HG03108 (cell line): Measurements from ENCODE around the gene MUCL3.
"Not testable (repeated sequence)": the region's sequence is repeated elsewhere in the genome, so short reads cannot be mapped to it uniquely, and the experiment has no call there.

Experiments used
- ATAC-seq: cut with Tn5 transposase; IDR thresholded peaks from one replicate; pipeline ENCODE4 v1.9.1; 2021; ENCODE audit warnings: moderate library complexity; ENCODE audit not compliant: unreplicated experiment

MUCL3 gene

DNA sequence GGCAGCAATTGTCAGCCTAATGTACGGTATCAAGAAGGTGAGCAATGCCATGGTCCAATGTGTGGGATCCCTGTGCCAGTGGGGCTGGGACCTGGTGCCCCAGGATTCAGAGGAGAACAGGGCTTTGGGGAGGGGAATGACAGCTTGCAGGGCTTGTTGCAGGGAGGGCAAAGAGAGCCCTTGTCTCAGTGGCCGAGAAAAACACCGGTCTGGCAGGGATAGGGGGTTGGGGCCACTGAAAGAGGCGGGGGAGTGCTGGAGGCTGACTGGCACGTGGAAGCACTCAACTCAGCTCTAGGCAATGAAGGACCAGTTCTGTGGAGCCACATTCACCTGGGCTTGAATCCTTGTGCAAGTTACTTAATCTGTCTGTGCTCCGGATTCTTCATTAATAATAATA lies 3.5 kb upstream of the MUCL3 start:
- ATAC-seq = no peak

DNA sequence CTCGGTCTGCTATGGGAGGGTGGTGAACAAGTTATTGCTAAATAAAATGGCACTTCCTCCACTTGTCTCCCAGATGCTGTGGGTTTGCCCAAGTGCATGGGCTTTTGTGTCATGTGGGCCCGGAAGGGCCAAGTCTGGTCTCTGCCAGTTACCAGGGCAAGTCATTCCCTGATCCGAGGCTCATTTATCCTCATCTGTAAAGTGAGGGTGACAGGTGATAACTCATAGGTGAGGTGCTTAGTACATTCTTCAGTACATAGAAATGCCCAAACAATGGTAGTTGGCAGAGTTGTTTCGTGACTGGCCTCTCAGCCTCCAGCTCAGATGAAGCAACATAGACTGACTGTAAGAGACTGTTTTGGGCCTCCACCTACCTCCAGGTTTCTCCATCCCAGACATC lies 2.0 kb upstream of the MUCL3 start:
- no peak for ATAC-seq

DNA sequence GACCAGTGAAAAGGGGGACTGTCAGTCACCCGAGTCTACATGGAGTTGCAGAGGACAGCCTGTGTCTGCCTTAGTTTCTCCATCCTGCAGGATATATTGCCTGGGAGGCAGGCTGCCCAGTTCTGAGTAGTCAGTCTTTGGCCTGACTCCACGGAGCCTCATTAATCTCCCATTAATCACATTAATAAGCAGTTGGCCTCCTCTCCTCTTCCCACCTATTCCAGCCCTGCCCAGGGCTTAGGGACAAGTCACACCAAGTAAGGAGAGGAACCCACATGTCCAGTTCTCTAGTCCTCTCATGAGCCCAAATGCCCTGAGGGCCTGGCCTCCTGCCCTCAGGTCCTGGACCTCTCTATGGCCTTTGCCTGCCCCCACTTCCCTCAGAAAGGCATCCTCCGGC lies 1.3 kb upstream of the MUCL3 start:
- no peak for ATAC-seq

DNA sequence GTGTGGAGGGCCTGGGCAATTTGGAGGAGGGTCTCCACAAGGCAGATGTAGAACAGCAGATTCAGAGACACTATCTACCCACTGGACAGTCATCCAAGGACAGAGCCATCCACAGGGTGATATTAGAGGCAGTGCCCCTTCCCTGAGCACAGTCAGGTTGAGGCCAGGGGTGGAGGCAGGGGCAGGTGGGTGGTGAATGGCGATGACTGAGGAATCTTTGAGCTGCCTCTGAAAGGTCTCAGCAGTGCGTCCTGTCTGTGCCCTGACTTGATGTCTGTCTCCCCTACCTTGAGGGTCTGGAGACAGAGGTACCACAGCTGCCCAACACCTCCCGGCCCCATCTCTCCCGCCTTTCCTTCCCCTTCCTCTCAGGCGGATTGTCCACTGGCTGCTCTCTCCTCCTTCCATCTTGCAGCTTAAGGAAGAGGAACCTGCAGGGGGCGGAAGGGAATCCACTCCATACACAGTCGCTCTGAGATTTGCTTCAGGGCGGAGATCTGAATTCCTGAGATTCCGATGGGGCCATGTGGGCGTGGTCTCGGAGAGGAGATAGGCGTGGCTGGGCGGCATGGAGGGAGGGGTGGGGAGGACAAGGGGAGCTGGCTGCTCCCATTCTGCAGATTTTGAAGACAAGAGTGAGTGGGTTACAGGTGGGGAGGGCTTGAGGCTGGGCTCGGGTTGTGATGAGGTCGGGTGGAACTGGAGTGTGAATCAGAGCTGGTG lies 1.7 kb downstream of the MUCL3 start:
- ATAC-seq = no peak

DNA sequence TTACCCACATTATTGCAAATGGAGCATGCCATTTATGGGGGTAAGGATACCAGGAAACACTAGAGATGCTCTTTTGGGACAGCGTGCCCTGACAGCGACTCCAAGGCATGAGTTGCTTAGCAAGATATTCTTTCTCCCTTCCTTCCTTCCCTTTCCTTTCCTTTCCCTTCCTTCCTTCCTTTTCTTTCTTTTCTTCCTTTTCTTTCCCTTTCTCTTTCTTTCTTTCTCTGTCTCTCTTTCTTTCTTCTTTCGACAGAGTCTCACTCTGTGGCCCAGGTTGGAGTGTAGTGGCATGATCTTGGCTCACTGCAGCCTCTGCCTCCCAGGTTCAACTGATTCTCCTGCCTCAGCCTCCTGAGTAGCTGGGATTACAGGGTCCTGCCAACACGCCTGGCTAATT lies 3.3 kb downstream of the MUCL3 start:
- ATAC-seq = no peak

DNA sequence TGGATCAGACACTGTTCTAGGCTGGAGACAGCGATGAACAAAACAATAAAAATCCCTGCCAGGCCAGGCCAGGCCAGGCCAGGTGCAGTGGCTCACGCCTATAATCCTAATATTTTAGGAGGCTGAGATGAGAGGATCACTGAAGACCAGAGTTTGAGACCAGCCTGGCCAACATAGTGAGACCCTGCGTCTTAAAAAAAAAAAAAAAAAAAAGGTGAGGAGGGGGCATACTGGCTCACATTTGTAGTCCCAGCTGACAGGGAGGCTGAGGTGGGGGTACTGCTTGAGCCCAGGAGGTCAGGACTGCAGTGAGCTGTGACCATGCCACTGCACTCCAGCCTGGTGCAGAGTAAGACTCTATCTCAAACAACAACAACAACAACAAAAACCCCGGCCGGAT lies 4.5 kb downstream of the MUCL3 start:
- ATAC-seq = no peak

DNA sequence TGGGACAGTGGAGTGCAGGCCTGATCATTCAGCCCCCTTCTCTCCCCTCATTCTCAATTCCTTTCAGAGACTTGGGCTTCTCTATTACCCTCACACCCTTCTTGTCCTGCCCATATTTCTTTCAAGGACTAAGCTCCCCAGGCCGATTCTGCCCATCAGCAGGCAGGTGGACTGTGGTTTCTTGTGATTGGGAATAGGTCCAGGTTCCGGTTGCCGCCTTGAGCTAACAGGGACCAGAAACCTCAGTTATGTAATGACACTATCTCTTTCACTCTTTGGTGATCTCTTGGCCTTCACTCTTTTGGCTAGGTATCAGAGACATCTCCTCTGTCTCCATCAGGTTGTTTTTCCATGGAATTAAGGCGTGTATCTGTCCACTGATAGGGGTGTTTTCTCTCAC lies 6.5 kb downstream of the MUCL3 start:
- ATAC-seq = no peak

DNA sequence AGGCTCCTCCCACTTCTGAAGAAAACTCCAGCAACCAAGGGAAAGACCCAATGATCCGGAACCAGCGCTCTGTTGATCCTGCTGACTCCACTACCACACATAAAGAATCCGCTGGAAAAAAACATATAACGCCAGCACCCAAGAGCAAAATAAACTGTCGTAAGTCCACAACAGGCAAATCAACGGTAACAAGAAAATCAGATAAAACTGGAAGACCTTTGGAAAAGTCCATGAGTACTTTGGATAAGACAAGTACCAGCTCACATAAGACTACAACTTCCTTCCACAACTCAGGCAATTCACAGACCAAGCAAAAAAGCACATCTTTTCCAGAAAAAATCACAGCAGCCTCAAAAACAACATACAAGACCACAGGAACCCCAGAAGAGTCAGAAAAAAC lies 8.0 kb downstream of the MUCL3 start:
- no peak for ATAC-seq

DNA sequence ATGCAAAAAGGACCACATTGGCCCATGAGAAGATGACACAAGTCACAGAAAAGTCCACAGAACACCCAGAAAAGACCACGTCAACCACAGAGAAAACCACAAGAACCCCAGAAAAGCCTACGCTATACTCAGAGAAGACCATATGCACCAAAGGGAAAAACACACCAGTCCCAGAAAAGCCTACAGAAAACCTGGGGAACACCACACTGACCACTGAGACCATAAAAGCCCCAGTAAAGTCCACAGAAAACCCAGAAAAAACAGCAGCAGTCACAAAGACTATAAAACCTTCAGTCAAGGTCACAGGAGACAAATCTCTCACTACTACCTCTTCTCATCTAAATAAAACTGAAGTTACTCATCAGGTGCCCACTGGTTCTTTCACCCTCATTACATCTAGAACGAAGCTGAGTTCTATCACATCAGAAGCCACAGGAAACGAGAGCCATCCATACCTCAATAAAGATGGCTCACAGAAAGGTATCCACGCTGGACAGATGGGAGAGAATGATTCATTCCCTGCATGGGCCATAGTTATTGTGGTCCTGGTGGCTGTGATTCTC lies 11.2 kb downstream of the MUCL3 start:
- no peak for ATAC-seq

DNA sequence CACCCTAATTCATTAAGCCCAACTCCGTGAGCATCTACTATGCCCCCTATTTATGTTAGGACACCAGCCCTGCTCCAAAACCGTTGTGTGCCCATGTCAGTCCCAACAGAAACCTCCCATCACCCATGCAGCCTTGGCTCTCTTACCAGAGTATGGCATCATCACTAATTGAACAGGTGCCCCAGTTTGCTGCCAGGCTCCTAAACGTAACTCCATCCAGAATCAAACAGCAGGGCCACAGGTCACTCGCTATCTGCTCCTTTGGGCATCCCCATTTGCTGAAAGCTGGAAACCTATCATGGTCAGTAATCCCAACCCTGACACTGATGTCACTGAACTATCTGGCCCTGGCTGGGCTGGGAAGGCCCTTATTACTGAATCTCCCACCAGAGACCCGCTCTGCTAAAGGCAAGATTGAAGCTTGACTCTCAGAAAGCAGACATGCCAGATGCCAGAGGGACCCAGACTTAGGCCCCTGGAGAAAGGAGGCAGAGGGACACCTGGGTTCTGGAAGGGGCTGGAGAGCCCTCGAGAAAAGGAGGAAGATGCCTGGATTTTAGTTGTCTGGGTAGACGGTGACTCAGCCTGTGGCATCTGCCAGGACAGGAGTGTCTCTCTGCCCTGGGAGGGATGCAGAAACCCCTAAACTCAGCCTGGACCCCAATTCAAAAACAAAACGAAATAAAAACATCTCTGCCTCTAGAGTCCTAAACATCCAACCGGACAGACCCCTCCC lies 14.0 kb downstream of the MUCL3 start:
- ATAC-seq = no peak

DNA sequence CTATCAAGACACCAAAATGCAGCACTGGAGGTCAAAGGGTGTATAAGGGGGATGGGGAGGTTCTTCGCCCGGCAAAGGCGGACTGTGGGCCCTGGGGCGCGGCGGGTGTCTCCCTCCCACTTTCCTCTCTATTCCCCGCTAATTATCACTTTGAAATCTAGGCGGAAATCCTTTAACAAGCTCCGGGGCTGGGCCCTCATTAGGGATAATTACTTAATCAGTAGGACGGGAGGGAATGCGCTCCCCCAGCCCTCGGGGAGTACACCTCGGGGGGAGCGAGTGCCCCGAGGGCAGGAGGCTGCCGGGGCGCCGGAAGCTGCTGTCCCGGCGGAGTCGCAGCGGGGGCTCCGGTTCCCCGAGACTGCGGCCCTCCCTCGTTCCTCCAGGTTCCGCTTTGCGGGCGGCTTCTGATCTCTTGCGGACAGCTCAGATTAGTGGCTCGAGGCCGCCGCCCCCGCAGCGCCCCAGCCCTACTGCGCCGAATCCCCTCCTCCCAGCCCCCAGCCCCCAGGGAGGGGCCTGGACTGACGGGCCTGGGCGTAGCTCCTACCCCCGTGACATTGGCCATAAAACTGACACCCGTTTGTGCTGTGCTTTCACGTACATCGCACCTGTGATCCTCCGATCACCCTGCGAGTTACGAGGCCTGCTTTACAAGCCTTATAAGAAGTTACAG lies 14.7 kb downstream of the MUCL3 start:
- peak; percentile 64 for ATAC-seq

DNA sequence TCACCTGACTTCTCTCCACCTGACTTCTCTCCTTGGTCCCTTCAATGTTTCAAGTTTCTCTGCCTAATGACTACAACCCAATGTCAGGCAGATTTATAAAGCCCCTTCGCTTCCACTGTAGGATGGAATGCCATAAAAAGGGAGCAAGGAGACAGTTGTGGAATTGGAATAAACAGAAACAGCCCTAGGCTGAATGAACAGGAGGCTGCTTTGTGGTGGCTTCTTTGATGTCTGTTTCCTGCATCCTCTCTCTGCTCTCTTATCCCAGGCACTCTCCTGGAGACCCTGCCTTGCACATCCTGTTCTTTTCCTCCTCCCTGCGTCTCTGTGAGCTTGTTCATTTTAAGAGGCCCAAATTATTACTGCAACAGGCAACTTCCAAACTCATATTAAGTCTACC lies 16.9 kb downstream of the MUCL3 start:
- no peak for ATAC-seq

DNA sequence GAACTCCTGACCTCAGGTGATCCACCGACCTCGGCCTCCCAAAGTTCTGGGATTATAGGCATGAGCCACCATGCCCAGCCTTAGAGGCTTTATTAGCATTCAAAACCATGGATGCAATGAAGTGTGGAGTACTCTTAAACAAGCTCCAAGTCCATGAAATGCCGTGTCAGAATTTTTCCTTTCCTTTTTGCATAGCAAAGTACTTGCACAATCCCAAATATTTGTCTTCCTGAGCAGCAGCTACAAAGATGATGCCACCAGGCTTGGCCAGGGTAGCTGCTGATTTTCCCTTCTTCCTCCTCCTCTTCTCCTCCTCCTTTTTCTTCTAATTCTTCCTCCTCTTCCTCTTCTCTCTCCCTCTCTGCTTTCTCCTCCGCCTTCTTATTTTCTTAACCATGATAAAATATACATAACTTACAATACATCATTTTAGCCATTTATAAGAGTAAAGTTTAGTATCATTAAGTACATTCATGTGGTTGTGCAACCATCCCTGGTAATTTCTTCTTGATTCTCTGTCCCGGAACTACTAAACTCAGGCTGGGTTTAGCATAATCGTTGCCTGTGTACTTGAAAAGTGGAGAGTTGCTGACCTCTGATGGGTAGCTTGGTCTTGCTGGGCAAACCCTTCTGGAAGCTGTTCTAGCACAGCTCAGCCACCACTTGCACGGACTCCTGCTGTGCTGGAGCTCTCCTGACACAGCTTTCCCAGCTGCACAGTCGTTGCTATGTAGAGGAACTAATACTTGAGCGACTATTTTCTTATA lies 20.3 kb downstream of the MUCL3 start:
- no peak for ATAC-seq

DNA sequence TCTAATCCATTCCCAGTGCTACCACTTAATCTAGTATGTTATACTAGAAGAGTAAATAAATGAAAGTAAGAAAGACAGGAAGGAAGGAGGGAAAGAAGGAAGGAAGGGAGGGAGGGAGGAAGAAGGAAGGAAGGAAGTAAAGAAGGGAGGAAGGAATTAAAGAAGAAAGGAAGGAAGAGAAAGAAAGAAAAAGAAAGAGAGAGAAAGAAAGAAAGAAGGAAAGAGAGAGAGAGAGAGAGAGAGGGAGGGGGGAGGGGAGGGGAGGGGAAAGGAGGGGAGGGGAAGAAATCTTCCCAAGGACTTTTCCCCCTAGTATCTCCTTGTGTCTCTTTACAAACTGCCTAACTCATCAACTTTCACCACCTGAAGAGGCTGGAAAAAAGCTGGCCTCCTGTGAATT lies 21.9 kb downstream of the MUCL3 start:
- no peak for ATAC-seq

DNA sequence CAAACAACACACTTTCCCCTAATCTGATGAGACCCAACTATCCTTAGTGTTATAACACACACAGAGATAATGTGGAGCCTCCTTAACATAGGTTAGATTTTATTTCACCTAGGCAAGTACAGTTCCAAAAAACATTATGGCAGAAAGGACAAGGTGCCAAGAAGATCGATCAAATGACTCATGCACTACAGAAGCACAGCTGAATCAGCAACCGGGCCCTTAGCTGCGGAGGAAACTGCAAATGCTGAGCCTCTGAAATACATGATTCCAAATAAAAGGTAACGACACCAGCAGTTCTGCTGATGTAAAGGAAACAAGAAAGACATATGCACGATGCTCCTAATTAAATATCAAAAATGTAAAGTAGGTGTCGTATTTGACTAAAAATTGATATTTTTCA lies 22.9 kb downstream of the MUCL3 start:
- ATAC-seq = no peak

DNA sequence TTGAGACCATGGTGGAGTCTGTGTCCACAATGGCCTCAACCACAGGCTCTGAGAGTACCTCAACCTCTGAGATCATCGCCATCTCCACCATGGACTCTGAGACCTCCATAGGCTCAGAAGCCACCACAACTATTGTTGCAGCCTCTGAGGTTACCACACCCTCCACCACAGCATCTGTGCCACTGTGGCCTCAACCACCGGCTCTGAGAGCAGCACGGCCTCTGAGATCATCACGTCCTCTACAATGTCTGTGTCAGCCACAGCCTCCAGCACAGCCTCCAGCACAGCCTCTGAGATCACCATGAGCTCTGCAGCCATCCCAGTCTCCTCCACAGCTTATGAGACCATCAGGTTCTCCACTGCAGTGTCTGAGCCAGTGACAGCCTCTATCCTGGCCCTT lies 23.3 kb downstream of the MUCL3 start:
- no peak for ATAC-seq

DNA sequence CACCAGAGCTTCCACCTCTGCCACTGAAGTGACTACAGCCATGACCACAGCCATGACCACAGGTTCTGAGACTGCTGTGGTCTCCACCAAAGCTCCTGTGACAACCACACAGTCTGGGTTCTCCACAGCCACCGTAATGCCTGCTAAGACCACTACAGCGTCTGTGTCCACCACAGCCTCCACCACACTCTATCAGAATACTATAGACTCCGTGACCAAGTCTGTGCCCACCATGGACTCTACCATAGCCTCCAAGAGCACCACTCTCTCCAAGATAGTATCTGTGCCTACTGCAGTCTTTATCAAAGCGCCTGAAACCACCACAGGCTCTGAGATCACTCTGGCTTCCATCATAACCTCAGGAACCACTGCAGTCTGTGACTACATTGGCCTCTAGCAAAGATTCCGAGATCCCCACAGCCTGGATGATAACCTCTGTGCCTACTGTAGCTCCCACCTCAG lies 24.4 kb downstream of the MUCL3 start:
- no peak for ATAC-seq

DNA sequence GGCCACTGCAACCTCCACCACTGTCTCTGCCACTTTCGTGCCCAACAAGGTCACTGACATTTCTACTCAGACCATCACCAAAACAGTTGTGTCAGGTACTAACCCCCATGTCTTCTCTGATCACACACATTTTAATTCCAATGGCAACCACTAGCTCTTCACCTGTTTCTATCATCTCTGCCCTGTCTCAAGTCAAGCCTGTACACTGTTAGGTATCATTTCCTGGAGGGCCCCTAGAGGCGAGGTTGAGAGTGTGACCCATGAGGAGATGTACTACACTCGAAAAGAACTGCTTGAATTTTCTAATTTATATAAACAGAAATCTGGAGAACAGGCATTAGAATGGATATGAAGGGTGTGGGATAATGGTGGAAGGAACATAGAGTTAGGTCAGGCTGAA lies 25.4 kb downstream of the MUCL3 start:
- no peak for ATAC-seq

DNA sequence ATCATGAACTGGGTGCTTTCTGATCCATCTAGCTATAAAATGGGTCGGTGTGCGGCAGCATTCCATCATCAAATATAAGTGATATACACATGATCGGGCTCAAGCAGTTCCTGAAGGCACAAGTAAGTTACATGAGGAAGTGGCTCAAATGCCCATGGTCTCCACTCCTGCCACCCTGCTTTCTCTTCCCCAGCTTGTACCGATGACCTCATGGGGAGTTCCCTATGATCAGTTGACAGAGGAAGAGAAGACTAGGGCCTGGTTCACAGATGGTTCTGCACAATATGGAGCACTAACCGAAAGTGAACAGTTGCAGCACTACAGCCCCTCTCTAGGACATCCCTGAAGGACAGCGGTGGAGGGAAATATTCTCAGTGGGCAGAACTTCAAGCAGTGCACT lies 28.4 kb downstream of the MUCL3 start:
- not testable (repeated sequence) for ATAC-seq

DNA sequence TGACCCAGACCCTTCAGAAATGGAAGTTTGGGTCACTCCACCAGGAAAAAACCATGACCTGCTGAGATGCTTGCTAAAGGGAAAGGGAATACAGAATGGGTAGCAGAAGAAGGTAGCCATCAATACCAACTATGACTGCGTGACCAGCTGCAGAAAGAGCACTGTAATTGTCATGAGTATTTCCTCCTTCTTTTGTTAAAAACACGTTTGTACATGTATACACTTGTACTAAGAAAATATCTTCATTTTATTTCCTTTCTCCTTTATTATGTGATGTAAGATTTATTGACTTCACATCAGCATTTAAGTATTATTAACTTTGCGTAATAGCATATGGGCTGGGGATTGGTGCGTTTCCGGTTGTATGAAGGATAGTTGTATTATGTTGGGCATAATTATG lies 30.2 kb downstream of the MUCL3 start:
- no peak for ATAC-seq

DNA sequence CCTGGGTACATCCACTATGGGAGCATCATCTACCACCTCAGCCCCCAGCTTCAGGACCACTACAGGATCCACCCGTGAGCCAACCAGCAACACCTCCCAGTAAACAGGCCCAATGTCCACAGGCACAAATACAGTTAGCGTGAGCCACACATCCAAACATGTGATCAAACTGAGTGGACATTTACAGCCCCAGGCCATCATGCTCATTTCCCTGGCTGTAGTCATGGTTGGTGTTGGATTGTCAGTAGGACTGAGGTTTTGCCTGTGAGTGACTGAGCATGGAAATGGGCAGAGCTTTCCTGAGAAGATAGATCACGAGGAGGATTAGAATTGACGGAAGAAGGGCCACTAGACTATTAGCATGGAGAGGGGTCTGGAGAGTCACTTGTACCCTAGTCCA lies 32.0 kb downstream of the MUCL3 start:
- ATAC-seq = no peak
